WTC11 (cell line): ENCODE results near the gene FMO2.

Source experiments
- ETV6 ChIP-seq: sonication (generic); formaldehyde crosslinking; IDR thresholded peaks from 2 replicates; pipeline ENCODE4 v1.8.1; 2022; ENCODE audit warnings: mild to moderate bottlenecking, missing genetic modification reagents
- JUN ChIP-seq: sonication (generic); formaldehyde crosslinking; IDR thresholded peaks from 2 replicates; pipeline ENCODE4 v1.8.0; 2023; ENCODE audit warnings: mild to moderate bottlenecking, missing genetic modification reagents
- MAX ChIP-seq: sonication (generic); formaldehyde crosslinking; IDR thresholded peaks from 2 replicates; pipeline ENCODE4 v1.8.0; 2022; ENCODE audit warnings: mild to moderate bottlenecking, missing genetic modification reagents
- SOX15 ChIP-seq: fragments of 250-450 bp; sonication (Bioruptor Pico); IDR thresholded peaks from 2 replicates; pipeline ENCODE4 v1.9.0; 2021; ENCODE audit warnings: mild to moderate bottlenecking
- SP1 ChIP-seq: sonication (generic); formaldehyde crosslinking; conservative IDR thresholded peaks from 2 replicates; pipeline ENCODE4 v1.8.1; 2022; ENCODE audit warnings: missing genetic modification reagents
- TF ChIP-seq, protein P1 (sequence below): fragments of 200-600 bp; IDR thresholded peaks from 2 replicates; pipeline ENCODE4 v1.8.0; 2022; ENCODE audit warnings: antibody characterized with exemption
- TF ChIP-seq, protein P2 (sequence below): sonication (generic); formaldehyde crosslinking; IDR thresholded peaks from 2 replicates; pipeline ENCODE4 v1.8.1; 2022; ENCODE audit warnings: low read depth, missing genetic modification reagents, borderline replicate concordance
- TF ChIP-seq, protein P3 (sequence below): sonication (generic); formaldehyde crosslinking; conservative IDR thresholded peaks from 2 replicates; pipeline ENCODE4 v1.8.1; 2022; ENCODE audit warnings: mild to moderate bottlenecking, missing genetic modification reagents
- TF ChIP-seq, protein P4 (sequence below): sonication (generic); formaldehyde crosslinking; IDR thresholded peaks from 2 replicates; pipeline ENCODE4 v1.8.0; 2022; ENCODE audit warnings: mild to moderate bottlenecking, missing genetic modification reagents

DNA sequence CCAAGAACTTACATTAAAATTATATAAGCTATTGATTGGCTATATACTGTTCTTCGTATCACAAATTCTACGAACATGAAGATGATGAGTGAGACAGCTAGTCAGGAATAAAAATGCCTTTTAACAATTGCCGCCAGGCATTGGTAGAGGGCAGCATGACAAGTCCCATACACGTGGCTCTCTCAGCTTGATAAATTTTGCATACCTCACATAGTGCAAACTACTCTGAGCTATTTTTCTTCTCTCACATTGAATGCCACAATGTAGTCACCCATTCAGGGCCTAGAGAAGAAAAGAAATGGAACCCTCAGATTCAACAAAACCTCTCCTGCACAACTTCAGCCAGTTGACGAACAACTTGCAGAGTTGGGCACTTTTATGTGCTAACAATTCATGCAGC is 27.0 kb upstream of the FMO2 start:
- TF ChIP-seq, protein P1, sequence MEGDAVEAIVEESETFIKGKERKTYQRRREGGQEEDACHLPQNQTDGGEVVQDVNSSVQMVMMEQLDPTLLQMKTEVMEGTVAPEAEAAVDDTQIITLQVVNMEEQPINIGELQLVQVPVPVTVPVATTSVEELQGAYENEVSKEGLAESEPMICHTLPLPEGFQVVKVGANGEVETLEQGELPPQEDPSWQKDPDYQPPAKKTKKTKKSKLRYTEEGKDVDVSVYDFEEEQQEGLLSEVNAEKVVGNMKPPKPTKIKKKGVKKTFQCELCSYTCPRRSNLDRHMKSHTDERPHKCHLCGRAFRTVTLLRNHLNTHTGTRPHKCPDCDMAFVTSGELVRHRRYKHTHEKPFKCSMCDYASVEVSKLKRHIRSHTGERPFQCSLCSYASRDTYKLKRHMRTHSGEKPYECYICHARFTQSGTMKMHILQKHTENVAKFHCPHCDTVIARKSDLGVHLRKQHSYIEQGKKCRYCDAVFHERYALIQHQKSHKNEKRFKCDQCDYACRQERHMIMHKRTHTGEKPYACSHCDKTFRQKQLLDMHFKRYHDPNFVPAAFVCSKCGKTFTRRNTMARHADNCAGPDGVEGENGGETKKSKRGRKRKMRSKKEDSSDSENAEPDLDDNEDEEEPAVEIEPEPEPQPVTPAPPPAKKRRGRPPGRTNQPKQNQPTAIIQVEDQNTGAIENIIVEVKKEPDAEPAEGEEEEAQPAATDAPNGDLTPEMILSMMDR, result no peak
- TF ChIP-seq SOX15 (CRISPR knock-in tag), result no peak
- no peak for TF ChIP-seq JUN
- TF ChIP-seq, protein P2, sequence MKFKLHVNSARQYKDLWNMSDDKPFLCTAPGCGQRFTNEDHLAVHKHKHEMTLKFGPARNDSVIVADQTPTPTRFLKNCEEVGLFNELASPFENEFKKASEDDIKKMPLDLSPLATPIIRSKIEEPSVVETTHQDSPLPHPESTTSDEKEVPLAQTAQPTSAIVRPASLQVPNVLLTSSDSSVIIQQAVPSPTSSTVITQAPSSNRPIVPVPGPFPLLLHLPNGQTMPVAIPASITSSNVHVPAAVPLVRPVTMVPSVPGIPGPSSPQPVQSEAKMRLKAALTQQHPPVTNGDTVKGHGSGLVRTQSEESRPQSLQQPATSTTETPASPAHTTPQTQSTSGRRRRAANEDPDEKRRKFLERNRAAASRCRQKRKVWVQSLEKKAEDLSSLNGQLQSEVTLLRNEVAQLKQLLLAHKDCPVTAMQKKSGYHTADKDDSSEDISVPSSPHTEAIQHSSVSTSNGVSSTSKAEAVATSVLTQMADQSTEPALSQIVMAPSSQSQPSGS, result no peak
- no peak for TF ChIP-seq MAX (CRISPR knock-in tag)
- no peak for TF ChIP-seq SP1 (CRISPR knock-in tag)
- TF ChIP-seq, protein P3, sequence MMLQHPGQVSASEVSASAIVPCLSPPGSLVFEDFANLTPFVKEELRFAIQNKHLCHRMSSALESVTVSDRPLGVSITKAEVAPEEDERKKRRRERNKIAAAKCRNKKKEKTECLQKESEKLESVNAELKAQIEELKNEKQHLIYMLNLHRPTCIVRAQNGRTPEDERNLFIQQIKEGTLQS (CRISPR knock-in tag), result no peak
- TF ChIP-seq ETV6 (CRISPR knock-in tag), result no peak
- TF ChIP-seq, protein P4, sequence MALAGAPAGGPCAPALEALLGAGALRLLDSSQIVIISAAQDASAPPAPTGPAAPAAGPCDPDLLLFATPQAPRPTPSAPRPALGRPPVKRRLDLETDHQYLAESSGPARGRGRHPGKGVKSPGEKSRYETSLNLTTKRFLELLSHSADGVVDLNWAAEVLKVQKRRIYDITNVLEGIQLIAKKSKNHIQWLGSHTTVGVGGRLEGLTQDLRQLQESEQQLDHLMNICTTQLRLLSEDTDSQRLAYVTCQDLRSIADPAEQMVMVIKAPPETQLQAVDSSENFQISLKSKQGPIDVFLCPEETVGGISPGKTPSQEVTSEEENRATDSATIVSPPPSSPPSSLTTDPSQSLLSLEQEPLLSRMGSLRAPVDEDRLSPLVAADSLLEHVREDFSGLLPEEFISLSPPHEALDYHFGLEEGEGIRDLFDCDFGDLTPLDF, result no peak
